HepG2 (cell line): ENCODE measurements around the gene HARS2.
A peak's percentile ranks its signal among the peaks of the same experiment; 100 is the strongest.

Experiments used
- ATF2 ChIP-seq: sonication (generic); formaldehyde crosslinking; IDR thresholded peaks from 2 replicates; pipeline ENCODE4 v1.4.0; 2020; ENCODE audit warnings: missing genetic modification reagents
- ELF4 ChIP-seq: sonication (generic); formaldehyde crosslinking; IDR thresholded peaks from 2 replicates; pipeline ENCODE4 v1.5.0; 2020; ENCODE audit warnings: missing genetic modification reagents, mild to moderate bottlenecking, moderate library complexity, borderline replicate concordance
- EP300 ChIP-seq, 3 experiments: sonication (generic) in 1 of 3; formaldehyde crosslinking in 1 of 3; IDR thresholded peaks; 2 replicates each; pipeline versions ENCODE4 v1.5.1 to v1.6.1; 2011 to 2020; ENCODE audit warnings: low read depth in 2 of 3, low read length in 2 of 3, borderline replicate concordance in 1 of 3, improper control_type of control experiment in 1 of 3, mild to moderate bottlenecking in 1 of 3, missing genetic modification reagents in 1 of 3, moderate library complexity in 1 of 3
- FOSL1 ChIP-seq: sonication (generic); formaldehyde crosslinking; IDR thresholded peaks from 2 replicates; pipeline ENCODE4 v1.9.0; 2021; ENCODE audit warnings: missing genetic modification reagents, borderline replicate concordance
- GTF2F1 ChIP-seq: fragments of 150-350 bp; IDR thresholded peaks from 2 replicates; pipeline ENCODE4 v1.6.1; 2014; ENCODE audit warnings: low read length
- KDM1A ChIP-seq: IDR thresholded peaks from 2 replicates; pipeline ENCODE4 v1.6.1; 2016; ENCODE audit warnings: missing compliant biosample characterization
- NFRKB ChIP-seq: fragments of 450-650 bp; IDR thresholded peaks from 2 replicates; pipeline ENCODE4 v1.6.1; 2017
- RNF2 ChIP-seq: fragments of 450-650 bp; conservative IDR thresholded peaks from 2 replicates; pipeline ENCODE4 v1.6.1; 2016; ENCODE audit warnings: low read depth
- TAF15 ChIP-seq: fragments of 200-400 bp; formaldehyde crosslinking; IDR thresholded peaks from one replicate; pipeline ENCODE4 v1.6.1; 2018; ENCODE audit warnings: mild to moderate bottlenecking, low read depth, low read length; ENCODE audit not compliant: poor library complexity, severe bottlenecking
- YEATS2 ChIP-seq: sonication (generic); formaldehyde crosslinking; IDR thresholded peaks from 2 replicates; pipeline ENCODE4 v1.4.0; 2020; ENCODE audit warnings: missing genetic modification reagents, borderline replicate concordance
- ZFP41 ChIP-seq: sonication (generic); formaldehyde crosslinking; IDR thresholded peaks from 2 replicates; pipeline ENCODE4 v1.4.0; 2020; ENCODE audit warnings: mild to moderate bottlenecking, missing genetic modification reagents, borderline replicate concordance

DNA sequence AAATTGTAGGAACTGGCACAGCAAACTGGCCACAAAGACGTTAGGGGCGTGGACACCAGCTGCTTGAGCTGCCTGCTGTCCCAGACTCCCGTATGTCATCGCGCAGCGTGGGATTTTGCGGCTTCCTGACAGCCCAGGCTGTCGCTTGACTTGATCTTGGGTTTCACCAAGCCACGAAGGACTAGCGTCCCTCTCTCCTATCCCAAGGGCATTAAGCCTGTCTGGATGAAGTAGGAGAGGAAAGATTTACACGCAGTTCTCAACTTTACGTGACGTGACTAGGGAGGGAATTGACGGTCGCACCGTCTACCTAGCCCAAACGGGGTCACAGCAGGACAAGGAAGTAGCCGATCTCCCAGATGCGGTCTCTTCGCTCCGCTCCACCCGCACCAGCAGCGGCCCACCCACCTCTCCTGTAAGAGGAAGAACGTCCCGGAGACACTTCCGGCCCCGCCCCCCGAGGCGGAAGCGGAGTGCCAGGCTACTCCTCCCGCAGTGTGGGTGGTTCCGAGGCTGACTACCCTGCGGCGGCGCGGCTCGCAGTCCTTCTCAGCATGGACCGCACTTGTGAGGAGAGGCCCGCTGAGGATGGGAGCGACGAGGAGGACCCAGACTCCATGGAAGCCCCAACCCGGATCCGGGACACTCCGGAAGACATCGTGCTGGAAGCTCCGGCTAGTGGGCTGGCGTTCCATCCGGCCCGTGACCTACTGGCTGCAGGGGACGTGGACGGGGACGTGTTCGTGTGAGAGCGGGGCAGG, 26.7 kb upstream of the HARS2 start, which contains the start of gene WDR55:
- TF ChIP-seq EP300 (IDR thresholded peaks at IDR 0.05; ENCODE audit: low read depth in 2 of 2, low read length in 2 of 2), result peak in 1 of 2 experiments; percentile 19; a peak in 1 of 4 replicates
- TF ChIP-seq EP300 (CRISPR knock-in tag; IDR thresholded peaks at IDR 0.05; ENCODE audit: borderline replicate concordance), result 0 out of 2 replicates have a peak, but pooled peaks have one; percentile 8
- no peak for TF ChIP-seq RNF2
- TF ChIP-seq TAF15, result no peak
- TF ChIP-seq ELF4 (CRISPR knock-in tag), result peak; percentile 87; the same call in 1 of the 2 replicates
- TF ChIP-seq NFRKB, result no peak
- peak; percentile 59; the same call in 1 of the 2 replicates for TF ChIP-seq ATF2 (CRISPR knock-in tag)
- no peak for TF ChIP-seq FOSL1 (CRISPR knock-in tag)
- TF ChIP-seq ZFP41 (CRISPR knock-in tag), result no peak
- no peak for TF ChIP-seq KDM1A
- no peak for TF ChIP-seq GTF2F1
- TF ChIP-seq YEATS2 (CRISPR knock-in tag), result peak; percentile 82; the same call in 1 of the 2 replicates
